Activated T-cell treated with anti-CD3 and anti-CD28 coated beads, Interleukin-2, amount 50 U/mL, for 72 hours (primary cell): ENCODE data around the gene SLC39A2. TPM values are rescaled to one million over a fixed set of nuclear protein-coding genes. Genes with fewer than 3 reads are reported as not detected.
"Not testable (repeated sequence)": the region's sequence is repeated elsewhere in the genome, so short reads cannot be mapped to it uniquely, and the experiment has no call there.

ENCODE experiments used
- ATAC-seq, 2 donors: fragments of 150-1000 bp; cut with Tn5 transposase; replicated peaks in 1 of 2; 2 replicates each; pipeline ENCODE4 v1.10.0; 2021; ENCODE audit warnings: moderate library complexity in 2 of 2, mild to moderate bottlenecking in 1 of 2
- DNase-seq, 2 donors: peaks; one replicate each; pipeline ENCODE4 v3.0.0; 2021 to 2022; ENCODE audit warnings: mixed read lengths in 1 of 2
- H3K27ac Mint-ChIP-seq: one replicate; pipeline ENCODE4 v1.8.0; 2022; ENCODE audit warnings: mild to moderate bottlenecking, moderate library complexity, mixed read lengths
- H3K27me3 Mint-ChIP-seq: one replicate; pipeline ENCODE4 v1.8.0; 2022; ENCODE audit warnings: low read depth, mixed read lengths
- H3K36me3 Mint-ChIP-seq, 2 donors: one replicate each; pipeline ENCODE4 v1.8.0; 2022; ENCODE audit warnings: mixed read lengths in 2 of 2, mild to moderate bottlenecking in 1 of 2; ENCODE audit not compliant: insufficient read depth in 2 of 2
- H3K4me1 Mint-ChIP-seq: one replicate; pipeline ENCODE4 v1.8.0; 2022; ENCODE audit warnings: low read depth, mixed read lengths
- H3K4me3 Mint-ChIP-seq, 2 donors: one replicate each; pipeline ENCODE4 v1.8.0; 2022; ENCODE audit warnings: mild to moderate bottlenecking in 2 of 2, mixed read lengths in 2 of 2, moderate library complexity in 2 of 2
- H3K9me3 Mint-ChIP-seq, 2 donors: one replicate each; pipeline ENCODE4 v1.8.0; 2022; ENCODE audit warnings: mixed read lengths in 2 of 2
- total RNA-seq, 2 donors: library from RNA; stranded (reverse); gene quantifications; one replicate each; pipeline ENCODE4 v1.2.3, GENCODE V29; 2022

The SLC39A2 gene
- total RNA-seq, 2 donors from 2014 or later = 0.58 to 0.96 TPM

- Mint-ChIP-seq H3K27ac (no peak overlapping the region), H3K4me1 (no peaks in the 10 kb centered on the region), H3K4me3 (no peak overlapping the region), H3K9me3 (no peaks in the 10 kb centered on the region), H3K36me3 (no peaks in the 10 kb centered on the region), H3K27me3 (peaks cover 2% of the 10 kb centered on the region)
- DNase-seq (no peak), ATAC-seq (no peak)
Measured at GRCh38 chr14:21037156-21037555, 38.1 kb downstream of the SLC39A2 start.

- no peaks in the 10 kb centered on the region for H3K4me1 Mint-ChIP-seq
- DNase-seq = no peak
- no peak for ATAC-seq
- no peak overlapping the region for H3K27ac Mint-ChIP-seq
- no peaks in the 10 kb centered on the region for H3K36me3 Mint-ChIP-seq
- peaks cover 9% of the 10 kb centered on the region for H3K27me3 Mint-ChIP-seq
- no peak overlapping the region for H3K4me3 Mint-ChIP-seq
- H3K9me3 Mint-ChIP-seq = no peaks in the 10 kb centered on the region
Measured at GRCh38 chr14:21038441-21039422, 39.6 kb downstream of the SLC39A2 start.

GRCh38 chr14:21039585-21040369 is 40.7 kb downstream of the SLC39A2 start:
- no peak overlapping the region for H3K4me3 Mint-ChIP-seq
- no peaks in the 10 kb centered on the region for H3K4me1 Mint-ChIP-seq
- H3K27ac Mint-ChIP-seq = no peak overlapping the region
- DNase-seq (peak; percentile 17 to 20), ATAC-seq (peak; percentile 72 to 77)
- H3K36me3 Mint-ChIP-seq = no peaks in the 10 kb centered on the region
- peaks cover 9% of the 10 kb centered on the region for H3K27me3 Mint-ChIP-seq
- H3K9me3 Mint-ChIP-seq = no peaks in the 10 kb centered on the region

- Mint-ChIP-seq H3K27me3 (peaks cover 16% of the 10 kb centered on the region), H3K4me1 (no peaks in the 10 kb centered on the region), H3K27ac (no peak overlapping the region), H3K36me3 (no peaks in the 10 kb centered on the region), H3K9me3 (no peaks in the 10 kb centered on the region), H3K4me3 (no peak overlapping the region)
- ATAC-seq (no peak), DNase-seq (no peak)
Measured at GRCh38 chr14:21040370-21040925, 41.4 kb downstream of the SLC39A2 start.

GRCh38 chr14:21040941-21041340 is 41.8 kb downstream of the SLC39A2 start:
- peaks cover 19% of the 10 kb centered on the region for H3K27me3 Mint-ChIP-seq
- not testable (repeated sequence) for H3K4me3 Mint-ChIP-seq, H3K27ac Mint-ChIP-seq, DNase-seq, H3K4me1 Mint-ChIP-seq, H3K9me3 Mint-ChIP-seq, ATAC-seq, H3K36me3 Mint-ChIP-seq

- ATAC-seq (no peak), DNase-seq (no peak)
- H3K4me3 Mint-ChIP-seq = no peak within 1 kb of the TSS
- H3K9me3 Mint-ChIP-seq = no peaks in the 10 kb centered on the region
- H3K27me3 Mint-ChIP-seq = peaks cover 19% of the 10 kb centered on the region
- no peaks in the 10 kb centered on the region for H3K4me1 Mint-ChIP-seq
- H3K27ac Mint-ChIP-seq = no peak within 1 kb of the TSS
- no peaks in the 10 kb centered on the region for H3K36me3 Mint-ChIP-seq
Measured at GRCh38 chr14:21041676-21042433, 42.8 kb downstream of the SLC39A2 start, which contains the start of gene RNASE7. Gene RNASE7, plus strand, starts transcription at chr14:21042362. Its CDS starts 631 bp downstream, at chr14:21042993.

- H3K4me1 Mint-ChIP-seq = no peaks in the 10 kb centered on the region
Measured at GRCh38 chr14:21042918-21043317, 43.8 kb downstream of the SLC39A2 start.

GRCh38 chr14:21043387-21043973 is 44.4 kb downstream of the SLC39A2 start:
- H3K36me3 Mint-ChIP-seq = no peaks in the 10 kb centered on the region
- no peaks in the 10 kb centered on the region for H3K9me3 Mint-ChIP-seq
- no peak overlapping the region for H3K27ac Mint-ChIP-seq
- ATAC-seq (no peak), DNase-seq (no peak)
- H3K4me3 Mint-ChIP-seq = no peak overlapping the region
- peaks cover 19% of the 10 kb centered on the region for H3K27me3 Mint-ChIP-seq
- H3K4me1 Mint-ChIP-seq = no peaks in the 10 kb centered on the region

More at GRCh38 chr14:21042918-21043317, 43.8 kb downstream of the SLC39A2 start:
- H3K27ac Mint-ChIP-seq = no peak overlapping the region
- no peak for ATAC-seq
- no peaks in the 10 kb centered on the region for H3K9me3 Mint-ChIP-seq
- no peaks in the 10 kb centered on the region for H3K36me3 Mint-ChIP-seq
- DNase-seq = no peak
- no peak overlapping the region for H3K4me3 Mint-ChIP-seq
- H3K27me3 Mint-ChIP-seq = peaks cover 19% of the 10 kb centered on the region

- DNase-seq (no peak), ATAC-seq (no peak)
- Mint-ChIP-seq H3K36me3 (no peaks in the 10 kb centered on the region), H3K27me3 (peaks cover 19% of the 10 kb centered on the region), H3K27ac (no peak overlapping the region), H3K4me1 (no peaks in the 10 kb centered on the region), H3K9me3 (no peaks in the 10 kb centered on the region), H3K4me3 (no peak overlapping the region)
Measured at GRCh38 chr14:21043974-21044618, 45.0 kb downstream of the SLC39A2 start.

- ATAC-seq (no peak), DNase-seq (no peak)
- H3K36me3 Mint-ChIP-seq = no peaks in the 10 kb centered on the region
- no peak overlapping the region for H3K27ac Mint-ChIP-seq
- peaks cover 15% of the 10 kb centered on the region for H3K27me3 Mint-ChIP-seq
- no peak overlapping the region for H3K4me3 Mint-ChIP-seq
- no peaks in the 10 kb centered on the region for H3K4me1 Mint-ChIP-seq
- no peaks in the 10 kb centered on the region for H3K9me3 Mint-ChIP-seq
Measured at GRCh38 chr14:21047378-21047781, 48.3 kb downstream of the SLC39A2 start.

- H3K27me3 Mint-ChIP-seq = peaks cover 10% of the 10 kb centered on the region
- H3K27ac Mint-ChIP-seq = no peak overlapping the region
- no peaks in the 10 kb centered on the region for H3K36me3 Mint-ChIP-seq
- no peaks in the 10 kb centered on the region for H3K4me1 Mint-ChIP-seq
- no peak for DNase-seq
- no peak overlapping the region for H3K4me3 Mint-ChIP-seq
- no peaks in the 10 kb centered on the region for H3K9me3 Mint-ChIP-seq
- ATAC-seq = no peak
Measured at GRCh38 chr14:21048638-21049037, 49.5 kb downstream of the SLC39A2 start.

- Mint-ChIP-seq H3K4me3 (no peak overlapping the region), H3K9me3 (no peaks in the 10 kb centered on the region), H3K27ac (no peak overlapping the region), H3K27me3 (peaks cover 10% of the 10 kb centered on the region), H3K4me1 (peaks cover 5% of the 10 kb centered on the region), H3K36me3 (no peaks in the 10 kb centered on the region)
- ATAC-seq (peak in 1 of 2 donors; percentile 52), DNase-seq (no peak)
Measured at GRCh38 chr14:21049271-21049673, 50.2 kb downstream of the SLC39A2 start.
